Progenitor cell of endocrine pancreas (in vitro differentiated cells): Measurements from ENCODE around the gene TCP11. TPM values are rescaled to one million over a fixed set of nuclear protein-coding genes. Genes with fewer than 3 reads are reported as not detected.

Experiments used
- DNase-seq: peaks from one replicate; pipeline ENCODE4 v3.0.0; 2021; ENCODE audit warnings: low spot score; ENCODE audit not compliant: unreplicated experiment
- H3K27ac Mint-ChIP-seq: 2 replicates; pipeline ENCODE4 v1.8.0; 2021; ENCODE audit warnings: mild to moderate bottlenecking, moderate library complexity, mixed read lengths
- H3K27me3 Mint-ChIP-seq: 2 replicates; pipeline ENCODE4 v1.8.0; 2021; ENCODE audit warnings: mixed read lengths
- H3K36me3 Mint-ChIP-seq: 2 replicates; pipeline ENCODE4 v1.8.0; 2022; ENCODE audit warnings: mixed read lengths; ENCODE audit not compliant: insufficient read depth
- H3K4me1 Mint-ChIP-seq: 2 replicates; pipeline ENCODE4 v1.8.0; 2021; ENCODE audit warnings: low read depth, mixed read lengths
- H3K4me3 Mint-ChIP-seq: 2 replicates; pipeline ENCODE4 v1.8.0; 2021; ENCODE audit warnings: low read depth, mild to moderate bottlenecking, moderate library complexity, mixed read lengths
- H3K9me3 Mint-ChIP-seq: 2 replicates; pipeline ENCODE4 v1.8.0; 2021; ENCODE audit warnings: low read depth, mixed read lengths
- CTCF ChIP-seq: fragments of 200-600 bp; sonication (generic); IDR thresholded peaks from one replicate; pipeline ENCODE4 v1.5.0; 2021; ENCODE audit warnings: antibody characterized with exemption, mild to moderate bottlenecking; ENCODE audit not compliant: unreplicated experiment
- total RNA-seq: library from RNA; stranded (reverse); gene quantifications from 2 replicates; pipeline ENCODE4 v1.2.1, GENCODE V29; 2021

TCP11 gene
- total RNA-seq, 1 donor from 2014 or later: not detected

- Mint-ChIP-seq H3K9me3 (no peaks in the 10 kb centered on the region), H3K4me3 (no peak overlapping the region), H3K4me1 (peaks cover 5% of the 10 kb centered on the region), H3K27me3 (peaks cover 30% of the 10 kb centered on the region), H3K27ac (peak overlapping the region; percentile 63), H3K36me3 (no peaks in the 10 kb centered on the region)
- no peak for DNase-seq
- TF ChIP-seq CTCF: no peak
These were observed 44.2 kb upstream of the TCP11 start for GRCh38 chr6:35185302-35185681.

- peak overlapping the region; percentile 63 for H3K27ac Mint-ChIP-seq
- no peaks in the 10 kb centered on the region for H3K9me3 Mint-ChIP-seq
- TF ChIP-seq CTCF: no peak
- H3K27me3 Mint-ChIP-seq: peaks cover 30% of the 10 kb centered on the region
- DNase-seq: no peak
- no peaks in the 10 kb centered on the region for H3K36me3 Mint-ChIP-seq
- peaks cover 5% of the 10 kb centered on the region for H3K4me1 Mint-ChIP-seq
- H3K4me3 Mint-ChIP-seq: no peak overlapping the region
These were observed 43.6 kb upstream of the TCP11 start for GRCh38 chr6:35184580-35185301.

- no peak for TF ChIP-seq CTCF
- no peak for DNase-seq
- Mint-ChIP-seq H3K27me3 (peaks cover 27% of the 10 kb centered on the region), H3K4me3 (no peak overlapping the region), H3K36me3 (no peaks in the 10 kb centered on the region), H3K27ac (no peak overlapping the region), H3K9me3 (no peaks in the 10 kb centered on the region), H3K4me1 (peaks cover 8% of the 10 kb centered on the region)
These were observed 42.8 kb upstream of the TCP11 start for GRCh38 chr6:35183935-35184334.

- Mint-ChIP-seq H3K27me3 (peaks cover 31% of the 10 kb centered on the region), H3K4me1 (peaks cover 10% of the 10 kb centered on the region), H3K36me3 (no peaks in the 10 kb centered on the region), H3K27ac (no peak overlapping the region), H3K9me3 (no peaks in the 10 kb centered on the region), H3K4me3 (no peak overlapping the region)
- no peak for DNase-seq
- no peak for TF ChIP-seq CTCF
These were observed 42.1 kb upstream of the TCP11 start for GRCh38 chr6:35183281-35183680.

GRCh38 chr6:35181933-35182612 is 40.9 kb upstream of the TCP11 start:
- H3K27ac Mint-ChIP-seq: no peak overlapping the region
- H3K27me3 Mint-ChIP-seq: peaks cover 35% of the 10 kb centered on the region
- DNase-seq: no peak
- H3K4me1 Mint-ChIP-seq: peaks cover 10% of the 10 kb centered on the region
- H3K4me3 Mint-ChIP-seq: no peak overlapping the region
- no peaks in the 10 kb centered on the region for H3K9me3 Mint-ChIP-seq
- no peaks in the 10 kb centered on the region for H3K36me3 Mint-ChIP-seq
- no peak for TF ChIP-seq CTCF
